Muscle of back (tissue), 13 donors: ENCODE results near the gene SEC22C. TPM values are rescaled to one million over a fixed set of nuclear protein-coding genes. Genes with fewer than 3 reads are reported as not detected.
"Not testable (repeated sequence)": the region's sequence is repeated elsewhere in the genome, so short reads cannot be mapped to it uniquely, and the experiment has no call there.

ENCODE experiments used
- DNase-seq, 3 donors: peaks; one replicate each; pipeline versions ENCODE4 v3.0.0 to v3.0.0-alpha.2; 2013
- long read RNA-seq, 9 donors: transcript quantifications; one replicate each; lab custom pipeline, GENCODE V29; 2026
- polyA plus RNA-seq, 10 donors: library from polyadenylated mRNA; unstranded; fragments of 120-200 nt; gene quantifications; one replicate each; pipeline ENCODE4 v1.2.1, GENCODE V29; 2013; ENCODE audit not compliant: insufficient read length in 10 of 10

The SEC22C gene
- 10 to 100 TPM; 18.4 to 27.8 (median 24.4) TPM for polyA plus RNA-seq
- long read RNA-seq, donor 1, partial matches to known transcripts: 8 of 12 reads
- long read RNA-seq, donor 1, other reads (novel, unspliced or antisense): 0 of 12 reads
- long read RNA-seq, donor 2, partial matches to known transcripts: 0 of 3 reads
- long read RNA-seq, donor 2, other reads (novel, unspliced or antisense): 0 of 3 reads
- long read RNA-seq, donor 3: 0 reads
- long read RNA-seq, donor 4, partial matches to known transcripts: 0 of 2 reads
- long read RNA-seq, donor 4, other reads (novel, unspliced or antisense): 0 of 2 reads
- long read RNA-seq, donor 5, partial matches to known transcripts: 0 of 34 reads
- long read RNA-seq, donor 5, other reads (novel, unspliced or antisense): 31 of 34 reads
- long read RNA-seq, donor 6, transcript SEC22C-202 (7 exons, 1,608 nt): major isoform, 5 of 7 reads
- long read RNA-seq, donor 6, partial matches to known transcripts: 0 of 7 reads
- long read RNA-seq, donor 6, other reads (novel, unspliced or antisense): 0 of 7 reads
- long read RNA-seq, donor 7, partial matches to known transcripts: 30 of 33 reads
- long read RNA-seq, donor 7, other reads (novel, unspliced or antisense): 0 of 33 reads
- long read RNA-seq, donor 8, full-length matches to known transcripts: 5 of 11 reads
- long read RNA-seq, donor 8, partial matches to known transcripts: 6 of 11 reads
- long read RNA-seq, donor 8, other reads (novel, unspliced or antisense): 0 of 11 reads
- long read RNA-seq, donor 9: 0 reads

DNA sequence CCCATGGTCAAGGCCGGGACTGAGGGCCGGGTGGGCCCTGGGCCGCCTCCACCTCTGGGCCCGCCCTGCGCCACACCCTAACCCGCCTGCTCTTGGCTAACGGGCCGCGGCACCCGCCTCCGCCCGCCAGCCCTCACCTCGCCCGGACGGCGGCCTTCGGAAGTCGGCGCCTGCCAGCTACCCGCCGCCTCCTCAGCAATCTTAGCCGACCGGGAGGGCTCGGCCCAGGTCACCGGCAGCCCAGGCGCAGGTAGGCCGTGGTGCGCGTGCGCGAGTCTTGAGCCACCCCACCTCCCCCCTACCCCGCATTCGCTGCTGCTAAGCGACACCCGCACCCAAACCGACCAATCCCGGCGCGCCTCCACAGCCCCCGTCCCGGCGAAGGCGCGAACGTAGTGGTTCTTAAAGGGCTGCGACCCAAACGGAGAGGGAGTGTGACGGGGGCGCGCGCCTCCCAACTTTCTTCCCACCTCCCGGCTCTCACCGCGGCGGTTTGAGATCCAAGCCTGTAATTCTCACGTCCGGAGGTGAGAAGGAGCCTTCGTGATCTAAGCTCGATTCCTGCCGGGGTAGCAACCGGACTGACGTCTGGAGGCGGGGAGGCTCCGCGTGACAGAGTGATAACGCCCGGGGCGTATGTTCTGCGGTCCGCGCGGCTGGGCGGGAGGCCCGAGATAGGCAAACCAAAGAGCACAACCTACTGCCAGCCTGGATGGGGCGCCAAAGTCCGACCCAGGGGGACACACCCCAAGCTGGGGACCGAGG is at the start of gene SEC22C:
SEC22C (minus strand) TSS at position 259 of the 765 bp plus-strand sequence. CDS start 12,921 bp downstream, outside the sequence.
- peak; percentile 91 to 97 (median 94) for DNase-seq

DNA sequence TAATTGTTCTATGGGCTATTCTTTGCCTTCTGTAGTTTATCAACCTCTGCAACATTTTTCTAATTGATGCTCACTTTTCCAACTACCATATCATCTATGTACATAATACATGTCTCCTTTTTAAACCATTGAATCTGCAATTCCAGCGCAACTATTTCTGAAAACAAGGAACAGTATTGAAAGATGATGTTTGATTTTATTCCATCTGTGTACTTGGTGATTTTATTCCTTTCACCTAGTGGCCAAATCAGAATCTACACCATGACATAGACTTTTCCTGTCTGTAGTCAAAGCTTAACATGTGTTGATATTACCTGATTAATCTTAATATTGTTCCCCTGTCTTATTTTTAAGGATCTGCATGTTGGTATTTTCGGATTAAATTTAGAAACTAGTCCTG is 31.7 kb upstream of the SEC22C start:
- no peak for DNase-seq

- DNase-seq: no peak
These were observed 31.2 kb upstream of the SEC22C start for GRCh38 chr3:42612928-42613327.

GRCh38 chr3:42612217-42612616 is 30.4 kb upstream of the SEC22C start:
- DNase-seq: no peak

DNA sequence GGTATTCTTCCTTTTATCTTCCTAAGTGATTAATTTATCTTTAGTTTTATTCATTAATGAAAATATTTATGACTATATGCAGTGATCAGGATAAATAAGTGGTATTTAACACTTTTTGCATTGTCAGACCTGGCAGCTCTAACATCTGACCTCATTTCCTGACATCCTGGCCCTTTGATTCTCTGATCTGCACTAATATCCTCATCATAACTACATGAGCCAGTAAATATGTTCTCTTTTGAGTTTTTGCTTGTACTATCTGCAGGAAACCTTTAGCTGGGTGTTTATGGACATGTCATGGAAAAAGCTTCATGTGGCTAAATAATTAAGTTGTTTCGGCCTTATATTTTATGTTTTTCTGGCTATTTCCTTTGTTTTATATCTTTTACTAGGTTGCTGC is 29.2 kb upstream of the SEC22C start:
- no peak for DNase-seq

- DNase-seq: peak in 2 of 3 donors; percentile 45 to 55
These were observed 26.8 kb upstream of the SEC22C start for GRCh38 chr3:42608581-42608980.

GRCh38 chr3:42605546-42606173 is 23.9 kb upstream of the SEC22C start:
- no peak for DNase-seq

GRCh38 chr3:42602961-42603360 is 21.2 kb upstream of the SEC22C start:
- no peak for DNase-seq

- DNase-seq: no peak
These were observed 20.3 kb upstream of the SEC22C start for GRCh38 chr3:42601896-42602581.

DNA sequence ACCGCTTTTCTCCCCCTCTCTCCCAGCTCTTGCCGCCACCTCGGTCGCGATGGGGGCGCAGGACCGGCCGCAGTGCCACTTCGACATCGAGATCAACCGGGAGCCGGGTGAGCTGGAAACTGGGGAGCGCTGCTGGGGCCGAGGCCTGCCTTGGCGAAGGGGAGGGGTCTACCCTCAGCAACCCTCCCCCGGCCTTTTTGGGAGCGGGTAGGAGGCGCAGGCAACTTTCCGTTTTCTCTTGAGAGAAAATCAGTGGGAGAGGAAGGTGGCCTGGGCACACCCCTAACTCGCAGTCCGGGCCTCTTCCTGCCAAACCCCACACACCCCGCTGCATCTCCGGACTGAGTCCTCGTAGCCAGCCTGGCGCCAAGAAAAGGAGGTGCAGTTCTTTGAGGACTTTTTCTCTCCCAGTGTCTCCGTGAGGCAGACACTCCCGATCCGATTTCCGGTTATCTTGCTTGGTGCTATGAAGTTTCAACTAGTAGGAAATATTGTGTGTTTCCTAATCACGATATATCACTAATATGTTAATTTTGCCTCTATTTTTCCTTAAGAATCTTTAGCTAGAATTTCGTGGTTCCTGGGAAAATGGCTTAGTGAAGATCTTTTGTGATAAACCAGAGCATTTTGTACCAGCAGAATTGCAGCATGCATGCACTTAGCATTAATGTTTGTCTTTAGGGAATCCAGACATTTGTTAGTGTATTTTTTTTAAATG is 19.4 kb upstream of the SEC22C start:
- peak; percentile 45 to 92 (median 73) for DNase-seq

- peak; percentile 98 to 100 (median 98) for DNase-seq
These were observed 18.6 kb upstream of the SEC22C start, which contains the start of gene NKTR for GRCh38 chr3:42600111-42600957. Gene NKTR (plus strand): TSS chr3:42600686. CDS start chr3:42601007, 321 bp downstream.

- not testable (repeated sequence) for DNase-seq
These were observed 15.3 kb upstream of the SEC22C start for GRCh38 chr3:42597098-42597497.

DNA sequence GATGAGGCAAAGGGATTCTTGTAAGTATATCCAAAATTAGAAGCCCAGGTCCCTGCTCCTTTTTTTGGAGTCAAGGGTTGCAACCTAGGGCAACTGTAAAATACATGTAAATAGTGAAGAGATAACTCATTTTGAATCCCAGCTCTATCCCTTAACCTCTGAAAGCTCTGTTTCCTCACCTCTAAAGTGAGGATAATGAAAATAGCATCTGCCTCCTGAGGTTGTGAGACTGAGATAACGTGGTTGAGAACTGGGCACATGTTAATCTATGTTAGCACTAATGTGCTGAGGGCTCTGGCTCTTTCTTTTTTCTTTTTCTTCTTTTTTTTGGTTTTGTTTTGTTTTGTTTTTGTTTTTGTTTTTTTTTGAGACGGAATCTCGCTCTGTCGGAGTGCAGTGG is 13.9 kb upstream of the SEC22C start:
- no peak for DNase-seq

GRCh38 chr3:42593635-42594034 is 11.9 kb upstream of the SEC22C start:
- no peak for DNase-seq

GRCh38 chr3:42591811-42592210 is 10.0 kb upstream of the SEC22C start:
- no peak for DNase-seq

DNA sequence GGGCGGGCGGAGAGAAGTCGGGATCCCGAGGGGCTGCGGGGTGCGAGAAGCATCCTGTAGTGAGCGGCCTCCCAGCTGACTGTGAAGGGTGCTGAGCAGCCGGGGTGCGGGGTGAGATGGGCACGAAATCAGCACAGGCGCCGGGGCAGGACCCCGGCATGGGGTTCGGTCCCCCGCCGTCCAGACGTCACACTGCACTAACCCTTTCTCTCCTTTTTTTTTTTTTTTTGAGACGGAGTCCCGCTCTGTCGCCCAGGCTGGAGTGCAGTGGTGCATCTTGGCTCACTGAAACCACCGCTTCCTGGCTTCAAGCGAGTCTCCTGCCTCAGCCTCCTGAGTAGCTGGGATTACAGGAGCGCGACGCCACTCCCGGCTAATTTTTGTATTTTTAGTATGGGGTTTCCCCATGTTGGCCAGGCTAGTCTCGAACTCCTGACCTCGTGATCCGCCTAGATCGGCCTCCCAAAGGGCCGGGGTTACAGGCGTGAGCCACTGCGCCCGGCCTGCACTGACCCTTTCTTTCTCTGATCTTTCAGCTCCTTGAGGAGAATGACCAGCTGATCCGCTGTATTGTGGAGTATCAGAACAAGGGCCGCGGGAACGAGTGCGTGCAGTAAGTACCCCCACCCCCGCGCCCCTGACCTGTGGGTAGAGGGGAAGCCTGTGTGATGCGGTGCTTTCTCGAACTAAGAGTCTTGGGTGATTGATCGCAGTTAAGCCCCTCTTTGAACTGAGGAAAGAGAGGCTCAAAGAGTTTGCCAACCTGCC is 9.4 kb upstream of the SEC22C start:
- DNase-seq: peak in 1 of 3 donors; percentile 30

DNA sequence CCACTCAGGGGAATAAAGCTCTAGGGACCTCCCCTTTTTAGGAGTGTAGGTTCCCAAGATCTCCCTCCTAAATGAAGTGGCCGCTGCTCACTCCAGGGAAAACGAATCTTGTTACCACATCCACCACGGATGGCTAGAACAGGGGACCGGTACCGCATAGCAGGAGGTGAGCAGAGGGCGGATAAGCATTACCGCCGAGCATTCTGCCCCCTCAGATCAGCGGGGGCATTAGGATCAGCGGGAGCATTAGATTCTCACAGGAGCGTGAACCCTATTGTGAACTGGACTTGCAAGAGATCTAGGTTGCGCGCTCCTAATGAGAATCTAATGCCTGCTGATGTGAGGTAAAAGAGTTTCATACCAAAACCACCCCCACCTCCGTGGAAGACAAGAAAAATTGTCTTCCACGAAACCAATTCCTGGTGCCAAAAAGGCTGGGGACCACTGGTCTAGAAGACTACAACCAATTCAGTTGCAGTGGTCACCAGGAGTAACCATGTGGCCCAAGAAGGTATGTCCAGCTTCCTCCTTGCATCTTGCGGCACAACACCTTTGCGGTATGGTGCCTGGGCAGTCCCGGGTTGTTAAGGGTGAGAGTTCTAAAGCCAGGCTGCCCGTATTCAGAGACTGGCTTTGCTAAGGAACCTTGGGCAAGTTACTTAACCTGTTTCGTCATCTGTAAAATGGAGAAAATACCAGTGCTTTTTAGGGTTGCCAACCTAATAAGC is 7.8 kb upstream of the SEC22C start:
- DNase-seq: no peak

DNA sequence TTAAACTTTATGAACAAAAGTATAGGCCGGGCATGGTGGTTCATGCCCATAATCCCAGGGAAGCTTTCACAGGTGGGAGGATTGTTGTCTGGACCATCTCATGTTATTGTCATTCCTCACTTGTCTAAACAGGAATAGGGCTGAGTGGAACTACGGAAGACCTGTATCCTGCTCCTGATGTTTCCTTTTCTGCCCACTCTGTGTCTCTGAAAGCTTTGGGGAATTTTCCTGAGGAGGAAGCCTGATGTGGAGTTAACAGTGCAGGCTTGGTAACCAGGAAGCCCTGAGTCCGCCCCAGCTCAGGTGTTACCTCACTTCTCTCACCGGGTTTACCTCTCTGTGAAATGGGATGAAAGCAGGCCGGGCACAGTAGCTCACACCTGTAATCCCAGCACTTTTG is 6.9 kb upstream of the SEC22C start:
- no peak for DNase-seq
